ENCODE data around the gene IGSF21. TPM values are rescaled to one million over a fixed set of nuclear protein-coding genes. Genes with fewer than 3 reads are reported as not detected.

The IGSF21 gene
- total and polyA plus RNA-seq, 2 of the 4 experiments (the other 2 are of a cell fraction) = not detected

GRCh38 chr1:18264450-18265039, 156.9 kb downstream of the IGSF21 start:
- H4K20me1 ChIP-seq (ENCODE audit: insufficient read depth, low read length) = no peaks in the 10 kb centered on the region
- no peaks in the 10 kb centered on the region for H3K36me3 ChIP-seq (ENCODE audit: control insufficient read depth, insufficient read depth, low read length)
- WGBS, 2 experiments (ENCODE audit: extremely low coverage in 2 of 2, insufficient read length in 1 of 2) = no CpG with 5 or more reads among the region's 6 CpGs
- no peak overlapping the region for H3K18ac ChIP-seq (ENCODE audit: low read depth, low read length)
- H3K27ac ChIP-seq (ENCODE audit: insufficient read depth, low read length) = no peak overlapping the region
- H4K91ac ChIP-seq (ENCODE audit: insufficient read depth, low read depth, low read length) = no peak overlapping the region
- no peak for ATAC-seq (ENCODE audit: low read depth)
- in situ Hi-C loops (cut with MboI; ENCODE audit: low sequenced_read_pairs) (no loop called here), intact Hi-C loops (cut with micrococcal nuclease) (no loop called here), dilution Hi-C loops (cut with HindIII; ENCODE audit: low sequenced_read_pairs, unreplicated experiment) (no loop called here)
- peaks cover 29% of the 10 kb centered on the region for H3K9me3 ChIP-seq (ENCODE audit: control insufficient read depth, insufficient read depth, low read length)
- no peak overlapping the region for H3K56ac ChIP-seq (ENCODE audit: extremely low read depth, insufficient read depth, low read length)
- no peaks in the 10 kb centered on the region for H3K79me1 ChIP-seq (ENCODE audit: low read depth in 1 of 2, low read length in 2 of 2)
- H2AK5ac ChIP-seq (ENCODE audit: low read depth, low read length) = no peak overlapping the region
- no peak overlapping the region for H3K23ac ChIP-seq (ENCODE audit: low read depth, low read length)
- DNase-seq = no peak
- POLR2A ChIA-PET (ENCODE audit: unreplicated experiment) = no interaction called here
- no peak for TF ChIP-seq RAD21 (IDR thresholded peaks at IDR 0.05; ENCODE audit: low read length)
- no peak for TF ChIP-seq NFE2L2 (IDR thresholded peaks at IDR 0.05; ENCODE audit: low read depth, low read length)
- no peak for TF ChIP-seq BHLHE40 (IDR thresholded peaks at IDR 0.05; ENCODE audit: low read depth, low read length)
- no peak for TF ChIP-seq CEBPB (IDR thresholded peaks at IDR 0.05; ENCODE audit: low read depth, low read length)
- no peak for TF ChIP-seq POLR2A (IDR thresholded peaks at IDR 0.05; ENCODE audit: low read depth, low read length)
- TF ChIP-seq ELK1 (IDR thresholded peaks at IDR 0.05; ENCODE audit: borderline replicate concordance, low read depth, low read length) = no peak
- no peak for TF ChIP-seq RCOR1 (IDR thresholded peaks at IDR 0.05; ENCODE audit: insufficient replicate concordance, low read length)
- no peak for TF ChIP-seq MAZ (IDR thresholded peaks at IDR 0.05; ENCODE audit: borderline replicate concordance, low read depth, low read length)
- TF ChIP-seq FOS (IDR thresholded peaks at IDR 0.05; ENCODE audit: low read depth, low read length) = no peak
- no peak for TF ChIP-seq CTCF (conservative IDR thresholded peaks at IDR 0.05; ENCODE audit: low read depth, low read length)
- no peak overlapping the region for H2BK120ac ChIP-seq (ENCODE audit: low read depth, low read length)
- H4K8ac ChIP-seq (ENCODE audit: low read depth in 2 of 2, low read length in 2 of 2) = no peak overlapping the region
- no peak overlapping the region for H2BK5ac ChIP-seq (ENCODE audit: low read depth, low read length, poor library complexity, severe bottlenecking)
- H3K27me3 ChIP-seq (ENCODE audit: control insufficient read depth, insufficient read depth, low read length) = no peaks in the 10 kb centered on the region
- CTCF ChIA-PET = no interaction called here
- H3K9me1 ChIP-seq (ENCODE audit: insufficient read depth, low read length) = no peaks in the 10 kb centered on the region
- no peak overlapping the region for H2AFZ ChIP-seq (replicated peaks; ENCODE audit: low read length, poor library complexity)
- no peak overlapping the region for H3K14ac ChIP-seq (replicated peaks; ENCODE audit: low read depth, low read length)
- H3K4ac ChIP-seq (ENCODE audit: low read depth, low read length) = no peak overlapping the region
- H4K5ac ChIP-seq (ENCODE audit: low read depth, low read length) = no peak overlapping the region
- no peak overlapping the region for H2AK9ac ChIP-seq (replicated peaks; ENCODE audit: low read depth, low read length, poor library complexity)
- no peak overlapping the region for H2BK20ac ChIP-seq (ENCODE audit: low read depth, low read length)
- no peak overlapping the region for H3K4me3 ChIP-seq (ENCODE audit: insufficient read depth, low read depth, low read length)
- no peak overlapping the region for H3K4me2 ChIP-seq (ENCODE audit: low read depth, low read length)
- no peak overlapping the region for H3K9ac ChIP-seq (ENCODE audit: low read depth, low read length)
- no peaks in the 10 kb centered on the region for H3K4me1 ChIP-seq (ENCODE audit: control insufficient read depth, insufficient read depth, low read length)
- H2BK15ac ChIP-seq (ENCODE audit: low read depth, low read length) = no peak overlapping the region
- no TSS peak for BruUV-seq (replicated peaks)

Data from IMR-90 (cell line).